ENCODE measurements around the gene FEZF2.

Gene FEZF2

DNA sequence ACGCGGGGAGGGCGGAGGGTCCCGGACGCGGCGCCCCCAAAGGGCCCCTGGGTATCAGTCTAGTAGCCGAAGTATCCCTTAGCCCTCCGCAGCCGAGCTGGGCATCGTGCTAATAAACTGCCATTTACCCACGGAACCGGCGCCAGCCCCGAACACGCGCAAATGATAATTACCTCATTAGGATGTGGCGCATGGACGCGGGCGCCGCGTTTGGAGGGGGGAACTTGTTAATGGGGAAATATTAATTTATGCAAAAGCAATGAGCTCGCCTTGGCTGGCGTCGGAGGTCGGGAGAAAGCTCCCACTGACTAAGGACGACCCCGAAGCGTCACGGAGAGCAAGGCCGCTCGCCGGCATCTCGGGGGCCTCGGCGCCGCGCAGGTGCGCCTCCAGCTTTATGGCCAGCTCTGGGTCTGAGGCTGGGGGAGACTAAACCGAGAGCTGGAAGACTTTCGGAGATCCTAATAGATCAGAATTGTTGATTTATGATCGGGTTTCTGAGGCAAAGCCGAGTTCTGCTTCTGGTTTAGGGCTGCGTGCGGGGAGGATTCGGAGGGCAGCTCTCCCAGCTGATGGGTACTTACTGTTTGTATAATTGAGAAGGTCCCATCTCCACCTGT lies 474 bp upstream of the FEZF2 start:
- DNase-seq, result peak in 3 of 10 donors; percentile 22 to 74 (median 68)
- intact Hi-C loops (cut with DNase I), result no loop called here

DNA sequence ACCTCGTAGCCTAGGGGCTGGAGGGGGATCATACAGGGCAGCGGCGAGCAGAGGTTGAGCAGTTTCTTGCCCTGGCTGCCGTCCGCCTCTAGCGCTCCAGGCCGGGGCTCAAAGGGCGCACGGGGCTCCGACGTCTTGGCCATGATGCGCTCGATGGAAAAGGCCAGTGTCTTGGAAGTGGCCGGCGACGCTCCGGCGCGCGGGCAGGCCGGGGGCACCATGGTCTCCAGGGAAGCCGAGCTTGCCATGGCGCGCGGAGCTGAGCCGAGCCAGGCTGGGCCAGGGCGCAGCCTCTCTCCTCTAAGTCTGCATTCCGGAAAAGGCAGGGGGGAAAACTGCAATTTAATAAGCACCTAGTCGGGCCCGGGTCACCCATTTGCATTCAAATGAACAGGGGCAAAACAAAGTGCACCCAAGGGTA lies 719 bp downstream of the FEZF2 start:
- DNase-seq, result peak in 1 of 10 donors; percentile 75
- intact Hi-C loops (cut with DNase I), result no loop called here

GRCh38 chr3:62371720-62372591 lies 1.4 kb downstream of the FEZF2 start:
- intact Hi-C loops (cut with DNase I), result no loop called here
- DNase-seq, result peak in 1 of 10 donors; percentile 82

DNA sequence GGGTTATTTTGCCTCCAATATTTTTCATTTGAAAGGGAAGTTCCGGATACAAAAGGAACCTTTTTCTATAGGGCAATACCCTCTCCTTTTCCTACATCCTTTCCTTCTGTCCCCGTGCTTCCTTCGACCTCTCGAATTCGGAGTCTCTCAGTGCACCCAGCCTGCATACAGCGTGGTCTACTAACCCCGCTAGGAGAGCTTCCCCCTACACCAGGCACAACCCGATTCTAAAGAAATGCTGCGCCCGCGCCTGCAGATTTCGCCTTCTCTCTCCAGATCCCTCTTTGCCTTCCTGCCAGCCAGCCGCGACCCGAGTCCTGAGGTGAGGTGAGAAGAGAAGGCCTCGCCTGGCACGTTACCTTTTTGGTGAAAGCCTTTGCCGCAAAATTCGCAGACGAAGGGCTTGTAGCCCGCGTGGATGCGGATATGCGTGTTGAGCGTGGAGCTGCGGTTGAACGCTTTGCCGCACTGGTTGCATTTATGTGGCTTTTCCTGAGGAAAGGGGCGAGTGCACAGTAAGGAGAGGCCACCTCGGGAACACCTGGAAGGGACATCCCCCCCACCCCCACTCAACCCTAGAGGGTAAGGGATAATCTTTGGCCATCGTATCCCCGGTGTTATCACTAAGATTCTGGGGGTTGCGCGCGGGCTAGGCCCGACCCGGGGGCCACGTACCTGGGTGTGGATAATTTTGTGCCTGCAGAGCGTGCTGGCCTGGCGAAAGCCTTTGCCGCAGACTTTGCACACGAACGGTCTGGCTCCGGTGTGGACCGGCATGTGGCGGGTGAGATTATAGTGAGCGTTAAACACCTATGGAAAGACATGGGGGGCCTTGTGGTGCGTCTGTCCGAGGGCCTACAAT lies 2.3 kb downstream of the FEZF2 start:
- DNase-seq, result peak in 1 of 10 donors; percentile 81
- intact Hi-C loops (cut with DNase I), result no loop called here

DNA sequence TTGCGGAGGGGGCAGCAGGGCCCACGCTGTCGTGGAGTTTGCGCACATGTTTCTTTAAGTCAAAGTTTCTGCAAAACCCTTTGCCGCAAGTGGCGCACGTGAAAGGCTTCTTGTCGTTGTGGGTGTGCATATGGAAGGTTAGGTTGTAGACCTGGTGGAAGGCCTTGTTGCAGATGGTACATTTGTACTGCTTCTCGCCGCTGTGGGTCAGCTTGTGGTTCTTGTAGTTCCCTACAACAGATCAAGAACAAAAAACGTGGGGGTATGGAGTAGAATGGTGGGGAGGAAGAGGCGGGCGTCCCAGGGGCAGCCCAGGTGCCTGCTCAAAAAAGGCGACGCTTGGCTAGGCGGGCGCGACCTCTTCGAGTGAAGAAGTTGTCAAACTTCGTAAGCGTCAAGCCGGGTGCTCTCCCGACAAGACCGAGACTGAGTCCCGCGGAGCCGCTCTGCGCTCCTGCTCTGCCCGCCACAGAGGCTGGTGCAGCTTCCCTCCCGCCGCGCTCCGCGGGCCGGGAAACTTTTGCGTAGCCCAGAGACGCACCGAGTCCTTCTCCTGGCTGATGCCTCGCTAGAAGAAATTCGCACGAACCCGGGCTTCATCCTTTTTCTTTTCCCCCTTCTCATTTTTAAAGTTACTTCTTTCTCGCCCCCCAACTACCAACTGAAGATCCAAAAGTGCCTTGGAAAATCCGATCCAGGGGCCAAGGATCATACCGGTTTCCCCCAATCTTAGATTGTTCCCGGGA lies 3.1 kb downstream of the FEZF2 start:
- peak in 1 of 10 donors; percentile 85 for DNase-seq
- intact Hi-C loops (cut with DNase I), result no loop called here

DNA sequence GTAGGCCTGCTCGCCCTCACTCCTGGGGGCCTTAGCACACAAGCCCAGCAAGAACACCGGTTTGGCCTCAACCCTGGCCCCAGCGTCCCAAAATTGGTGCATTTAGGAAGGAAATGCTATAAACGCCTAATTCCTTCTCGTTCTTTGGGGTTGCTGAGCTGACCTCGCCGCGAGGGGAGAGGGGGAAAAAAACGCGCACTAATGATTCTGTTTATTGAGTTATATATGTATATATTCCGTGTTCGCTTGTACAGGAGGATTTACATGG lies 3.9 kb downstream of the FEZF2 start:
- intact Hi-C loops (cut with DNase I), result no loop called here

DNA sequence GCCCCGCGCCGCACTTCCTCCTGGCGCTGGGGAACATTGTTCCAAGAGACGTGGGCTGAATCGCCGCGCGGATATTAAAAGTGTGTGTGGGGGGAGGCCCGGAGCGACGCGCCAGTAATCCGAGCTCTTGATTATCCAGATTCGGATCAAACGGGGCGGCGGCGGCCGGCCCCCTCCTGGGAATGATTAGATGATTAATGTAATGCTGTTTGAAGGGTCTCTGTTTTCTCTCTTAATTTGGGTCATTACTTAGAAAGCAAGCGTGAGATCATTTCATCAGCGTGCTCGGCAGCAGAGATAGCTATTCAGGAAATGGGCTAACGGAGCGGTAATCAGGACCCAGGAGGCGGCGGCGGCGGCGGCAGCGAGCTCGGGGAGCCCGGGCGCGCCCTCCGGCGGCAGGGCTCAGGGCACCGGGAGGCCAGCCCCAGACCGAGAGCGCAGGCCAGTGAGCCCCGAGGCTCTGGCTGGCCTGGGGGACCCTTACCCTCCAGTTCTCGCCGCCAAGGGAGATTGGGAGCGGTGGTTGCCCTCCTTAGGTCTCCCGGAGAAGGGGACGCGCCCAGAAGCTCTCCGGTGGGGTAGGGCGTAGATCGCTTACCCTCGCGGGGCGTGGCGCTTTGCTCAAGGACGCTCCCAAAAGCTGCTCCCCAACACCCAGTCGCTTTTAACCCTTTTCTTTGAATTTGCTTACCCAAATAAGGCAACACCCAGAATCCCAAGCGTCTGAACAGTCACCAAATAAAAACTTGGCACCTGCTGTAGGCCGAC lies 4.5 kb downstream of the FEZF2 start:
- no peak for DNase-seq
- intact Hi-C loops (cut with DNase I), result no loop called here

More for the DNA sequence above, 3.9 kb downstream of the FEZF2 start:
- no peak for DNase-seq

DNA sequence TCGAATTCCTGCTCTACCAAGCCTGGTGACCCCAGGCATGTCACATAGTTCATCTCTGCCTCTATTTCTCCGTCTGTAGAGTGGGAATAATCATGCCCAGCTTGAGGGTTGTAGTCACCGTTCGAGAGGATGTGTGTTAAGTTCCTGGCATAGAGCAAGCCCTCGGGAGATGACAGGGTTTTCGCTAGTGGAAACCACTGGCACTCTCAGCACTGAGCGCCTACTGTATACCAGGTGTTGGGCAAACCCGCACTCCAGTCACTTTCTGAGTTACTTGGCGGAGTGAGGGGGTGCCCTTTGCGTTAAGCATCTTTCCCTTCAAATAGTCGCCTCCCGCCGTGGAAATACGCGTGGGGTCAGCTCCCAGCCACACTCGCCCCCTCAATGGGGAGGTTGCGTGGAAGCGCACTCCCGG lies 5.1 kb downstream of the FEZF2 start:
- intact Hi-C loops (cut with DNase I), result no loop called here
- DNase-seq, result no peak

DNA sequence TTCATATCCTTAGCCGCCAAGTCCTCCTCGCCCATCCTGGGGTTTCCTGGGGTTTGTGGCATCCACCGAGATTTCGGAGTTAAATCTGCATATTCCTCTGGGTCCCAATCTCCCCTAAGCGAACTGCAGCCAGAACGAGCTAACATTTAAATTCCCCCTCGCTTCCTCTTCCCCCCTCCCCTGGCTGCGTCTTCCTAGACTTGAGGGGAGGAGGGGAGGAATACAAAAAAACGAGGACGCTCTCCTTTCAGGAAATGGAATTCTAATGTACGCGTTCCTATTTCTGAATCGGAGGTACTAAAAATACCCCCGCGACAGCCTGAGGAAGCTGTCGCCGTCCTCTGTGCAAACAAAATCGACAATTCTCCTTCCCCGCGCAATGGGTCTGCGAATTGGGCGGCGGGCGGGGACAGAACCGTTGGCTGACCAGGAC lies 5.6 kb downstream of the FEZF2 start:
- intact Hi-C loops (cut with DNase I), result no loop called here
- no peak for DNase-seq

GRCh38 chr3:62366126-62366484 lies 7.2 kb downstream of the FEZF2 start:
- intact Hi-C loops (cut with DNase I), result no loop called here
- DNase-seq, result no peak

- no peak for DNase-seq
- intact Hi-C loops (cut with DNase I), result no loop called here
These were observed 7.8 kb downstream of the FEZF2 start for GRCh38 chr3:62365391-62366125.

- intact Hi-C loops (cut with DNase I), result no loop called here
- no peak for DNase-seq
These were observed 9.2 kb downstream of the FEZF2 start for GRCh38 chr3:62364191-62364590.

GRCh38 chr3:62363275-62363674 lies 10.1 kb downstream of the FEZF2 start:
- intact Hi-C loops (cut with DNase I), result no loop called here
- DNase-seq, result no peak

DNA sequence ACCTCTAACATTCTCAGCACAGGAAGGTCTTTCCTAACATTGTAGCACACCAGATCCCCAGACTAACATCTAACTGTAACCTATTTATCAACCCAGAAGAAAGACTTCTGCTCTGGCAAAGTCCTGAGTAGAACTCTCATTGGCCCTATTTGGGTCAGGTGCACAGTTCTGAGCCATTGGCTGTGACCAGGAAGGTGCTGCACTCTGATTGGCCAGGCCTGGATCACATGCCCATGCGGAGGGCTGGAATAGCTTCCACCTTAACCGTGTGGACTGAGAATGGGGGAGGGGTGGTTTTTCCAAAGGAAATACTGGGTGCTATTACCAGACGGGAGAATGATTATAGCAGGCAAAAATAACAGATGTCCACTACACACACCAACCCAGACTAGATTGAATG lies 11.5 kb downstream of the FEZF2 start:
- no peak for DNase-seq
- intact Hi-C loops (cut with DNase I), result no loop called here

GRCh38 chr3:62361261-62361660 lies 12.1 kb downstream of the FEZF2 start:
- intact Hi-C loops (cut with DNase I), result no loop called here
- no peak for DNase-seq

GRCh38 chr3:62359531-62359930 lies 13.8 kb downstream of the FEZF2 start:
- DNase-seq, result no peak
- intact Hi-C loops (cut with DNase I), result no loop called here

- DNase-seq, result no peak
- intact Hi-C loops (cut with DNase I), result no loop called here
These were observed 17.0 kb downstream of the FEZF2 start for GRCh38 chr3:62356356-62356755.

GRCh38 chr3:62355703-62356102 lies 17.6 kb downstream of the FEZF2 start:
- intact Hi-C loops (cut with DNase I), result no loop called here
- DNase-seq, result no peak

DNA sequence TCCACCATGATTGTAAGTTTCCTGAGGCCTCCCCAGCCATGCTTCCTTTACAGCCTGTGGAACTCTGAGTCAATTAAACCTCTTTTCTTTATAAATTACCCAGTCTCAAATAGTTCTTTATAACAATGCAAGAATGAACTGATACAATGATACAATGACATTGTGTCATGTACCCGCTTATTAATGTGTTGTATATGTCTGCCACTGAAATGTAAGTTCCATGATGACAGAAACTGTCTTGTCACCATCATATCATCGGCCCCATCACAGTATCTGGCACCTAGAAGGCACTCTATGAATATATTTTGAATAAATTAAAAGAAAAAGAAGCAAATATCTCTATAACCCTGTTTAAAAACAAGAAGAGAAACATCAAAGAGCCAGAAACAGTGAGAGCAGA lies 29.6 kb downstream of the FEZF2 start:
- DNase-seq, result no peak
- intact Hi-C loops (cut with DNase I), result no loop called here

Measured in posterior cingulate gyrus (tissue), 11 donors.